Measurements from ENCODE around the gene HTD2. TPM values are rescaled to one million over a fixed set of nuclear protein-coding genes. Genes with fewer than 3 reads are reported as not detected.

HTD2 gene
- 7.7 to 9.4 TPM (median 8.3 TPM) in 3 replicates for total RNA-seq

DNA sequence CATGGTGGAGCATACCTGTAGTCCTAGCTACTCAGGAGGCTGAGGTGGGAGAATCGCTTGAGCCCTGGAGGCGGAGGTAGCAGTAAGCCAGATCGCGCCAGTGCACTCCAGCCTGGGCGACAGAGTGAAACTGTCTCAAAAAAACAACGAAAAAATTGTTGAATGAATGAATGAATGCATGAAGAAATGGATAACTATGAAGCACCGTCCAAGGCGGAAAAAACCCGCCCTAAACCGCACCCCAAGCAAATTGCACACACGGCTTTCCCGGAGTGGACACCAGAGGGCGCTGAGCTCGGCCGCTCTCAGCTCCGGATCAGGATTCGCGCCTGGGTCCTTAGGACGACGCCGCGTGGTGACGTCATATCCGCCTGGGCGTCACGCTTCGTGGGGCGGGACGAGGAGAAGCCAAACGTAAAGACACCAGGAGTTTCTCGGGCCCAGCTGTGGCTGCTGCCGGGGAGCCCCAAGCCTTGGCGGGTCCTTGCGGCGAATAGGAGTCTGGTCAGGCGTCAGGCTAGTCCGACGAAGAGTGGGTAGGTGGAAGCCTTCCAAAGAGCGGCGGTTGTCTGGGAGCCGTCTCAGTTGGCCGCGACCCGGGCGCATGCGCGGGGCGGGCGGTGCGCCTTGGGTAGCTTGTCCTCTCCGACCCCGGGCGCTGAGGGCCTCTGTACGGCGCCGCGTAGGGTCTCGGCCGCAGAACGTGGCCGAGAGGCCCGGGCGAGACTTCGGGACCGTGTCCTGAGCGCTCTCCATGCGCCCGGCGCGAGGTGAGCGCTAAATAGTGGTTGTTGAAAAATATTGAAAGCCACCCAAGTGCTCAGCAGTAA, at the start of gene HTD2, which contains the start of gene RPP14:
TSS of gene HTD2 (plus strand) at position 639 of the 830 bp plus-strand sequence. CDS start 11,094 bp downstream, outside the sequence.
TSS of gene RPP14 (plus strand) at position 364 of the 830 bp plus-strand sequence. CDS start 4,085 bp downstream, outside the sequence.
- peaks cover 7% of the 10 kb centered on the region for H3K36me3 Mint-ChIP-seq
- peak; percentile 95 to 98 for DNase-seq (ENCODE audit: low spot score in 2 of 2, unreplicated experiment in 2 of 2)
- H3K27me3 Mint-ChIP-seq (ENCODE audit: low read depth) = peaks cover 20% of the 10 kb centered on the region
- peak within 1 kb of the TSS; percentile 100 for H3K27ac Mint-ChIP-seq
- H3K4me1 Mint-ChIP-seq = peaks cover 26% of the 10 kb centered on the region
- no peaks in the 10 kb centered on the region for H3K9me3 Mint-ChIP-seq
- TF ChIP-seq, protein P1, sequence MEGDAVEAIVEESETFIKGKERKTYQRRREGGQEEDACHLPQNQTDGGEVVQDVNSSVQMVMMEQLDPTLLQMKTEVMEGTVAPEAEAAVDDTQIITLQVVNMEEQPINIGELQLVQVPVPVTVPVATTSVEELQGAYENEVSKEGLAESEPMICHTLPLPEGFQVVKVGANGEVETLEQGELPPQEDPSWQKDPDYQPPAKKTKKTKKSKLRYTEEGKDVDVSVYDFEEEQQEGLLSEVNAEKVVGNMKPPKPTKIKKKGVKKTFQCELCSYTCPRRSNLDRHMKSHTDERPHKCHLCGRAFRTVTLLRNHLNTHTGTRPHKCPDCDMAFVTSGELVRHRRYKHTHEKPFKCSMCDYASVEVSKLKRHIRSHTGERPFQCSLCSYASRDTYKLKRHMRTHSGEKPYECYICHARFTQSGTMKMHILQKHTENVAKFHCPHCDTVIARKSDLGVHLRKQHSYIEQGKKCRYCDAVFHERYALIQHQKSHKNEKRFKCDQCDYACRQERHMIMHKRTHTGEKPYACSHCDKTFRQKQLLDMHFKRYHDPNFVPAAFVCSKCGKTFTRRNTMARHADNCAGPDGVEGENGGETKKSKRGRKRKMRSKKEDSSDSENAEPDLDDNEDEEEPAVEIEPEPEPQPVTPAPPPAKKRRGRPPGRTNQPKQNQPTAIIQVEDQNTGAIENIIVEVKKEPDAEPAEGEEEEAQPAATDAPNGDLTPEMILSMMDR (IDR thresholded peaks at IDR 0.05; ENCODE audit: unreplicated experiment) = peak; percentile 94
- peak within 1 kb of the TSS; percentile 89 for H3K4me3 Mint-ChIP-seq

DNA sequence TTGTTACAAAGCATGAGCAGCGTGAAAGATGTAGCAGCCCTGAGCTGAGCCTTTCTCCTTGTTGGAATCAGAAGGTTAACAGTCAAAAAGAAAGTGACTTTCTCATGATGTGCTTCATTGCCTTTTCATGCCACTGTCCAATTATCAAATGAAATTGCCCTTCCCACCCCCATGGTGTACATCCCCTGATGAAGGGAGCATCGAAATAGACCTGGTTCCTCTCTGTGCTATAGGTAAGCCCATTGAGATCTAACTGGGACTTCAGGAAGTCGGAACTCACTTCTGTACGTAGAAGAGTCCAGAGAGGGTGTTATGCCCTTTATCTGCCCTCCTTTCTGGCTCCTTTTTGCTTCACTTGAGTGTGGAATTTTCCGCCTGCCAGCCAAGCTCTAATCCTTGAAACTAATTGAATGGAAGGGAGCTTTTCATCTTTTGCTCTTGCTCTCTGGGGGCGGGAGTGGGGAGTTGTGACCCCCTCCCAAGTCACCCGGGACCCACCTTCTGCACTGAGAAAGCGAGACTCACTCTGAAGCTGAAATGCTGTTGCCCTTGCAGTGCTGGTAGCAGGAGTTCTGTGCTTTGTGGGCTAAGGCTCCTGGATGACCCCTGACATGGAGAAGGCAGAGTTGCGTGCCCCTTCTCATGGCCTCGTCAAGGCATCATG, 47.8 kb upstream of the HTD2 start:
- Mint-ChIP-seq H3K4me1 (no peaks in the 10 kb centered on the region), H3K27me3 (ENCODE audit: low read depth) (no peaks in the 10 kb centered on the region), H3K36me3 (peaks cover 2% of the 10 kb centered on the region), H3K4me3 (no peak overlapping the region), H3K27ac (no peak overlapping the region), H3K9me3 (no peaks in the 10 kb centered on the region)
- TF ChIP-seq, protein P1 (IDR thresholded peaks at IDR 0.05; ENCODE audit: unreplicated experiment) = no peak
- DNase-seq (ENCODE audit: low spot score in 2 of 2, unreplicated experiment in 2 of 2) = no peak

DNA sequence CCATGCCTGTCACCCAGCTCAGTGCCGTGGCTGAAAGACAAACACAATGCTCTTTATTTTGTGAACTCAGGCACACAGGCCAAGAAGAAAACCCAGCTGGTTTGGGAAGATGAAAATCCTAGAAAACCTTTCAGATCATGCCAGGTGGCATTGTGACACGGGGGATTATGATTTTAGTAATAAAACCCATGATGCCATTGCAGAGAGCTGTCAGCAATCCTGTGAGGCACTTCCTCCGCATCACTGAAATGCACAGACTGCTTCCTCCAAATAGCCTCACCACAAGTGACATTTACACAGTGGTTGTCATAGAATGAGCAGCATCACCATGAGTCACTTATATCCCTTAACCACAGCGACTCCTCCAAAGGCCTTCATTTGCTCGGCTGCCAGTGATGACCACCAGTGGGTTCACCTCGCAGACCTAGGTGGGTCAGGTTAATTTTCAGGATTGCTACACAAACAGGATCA, 46.0 kb upstream of the HTD2 start:
- H3K36me3 Mint-ChIP-seq = peaks cover 2% of the 10 kb centered on the region

DNA sequence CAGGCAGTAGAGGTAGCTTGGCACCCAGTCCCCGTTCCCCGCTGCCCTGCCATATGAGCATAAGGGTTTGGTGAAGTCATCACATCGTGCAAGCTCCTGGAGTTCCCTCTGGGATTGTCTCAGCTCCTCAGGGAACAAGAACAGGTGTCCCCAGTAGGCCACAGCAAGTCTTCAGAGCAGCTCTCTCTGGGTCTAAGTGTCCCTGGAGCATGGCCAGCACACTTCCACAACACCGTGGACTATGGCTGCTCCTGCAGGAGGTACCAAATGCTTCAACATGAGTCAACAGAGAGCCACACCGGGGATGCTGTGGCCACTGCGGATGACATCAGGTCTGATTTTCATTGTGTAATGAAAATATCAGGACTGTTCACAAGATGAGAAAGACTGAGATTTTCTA, 45.6 kb upstream of the HTD2 start:
- Mint-ChIP-seq H3K36me3 (peaks cover 2% of the 10 kb centered on the region), H3K9me3 (no peaks in the 10 kb centered on the region), H3K27ac (no peak overlapping the region), H3K4me3 (no peak overlapping the region), H3K4me1 (no peaks in the 10 kb centered on the region), H3K27me3 (ENCODE audit: low read depth) (no peaks in the 10 kb centered on the region)
- no peak for DNase-seq (ENCODE audit: low spot score in 2 of 2, unreplicated experiment in 2 of 2)
- TF ChIP-seq, protein P1 (IDR thresholded peaks at IDR 0.05; ENCODE audit: unreplicated experiment) = no peak

More for the DNA sequence above, 46.0 kb upstream of the HTD2 start:
- no peaks in the 10 kb centered on the region for H3K9me3 Mint-ChIP-seq
- no peak overlapping the region for H3K27ac Mint-ChIP-seq
- no peak for DNase-seq (ENCODE audit: low spot score in 2 of 2, unreplicated experiment in 2 of 2)
- TF ChIP-seq, protein P1 (IDR thresholded peaks at IDR 0.05; ENCODE audit: unreplicated experiment) = no peak
- H3K4me1 Mint-ChIP-seq = no peaks in the 10 kb centered on the region
- H3K4me3 Mint-ChIP-seq = no peak overlapping the region
- H3K27me3 Mint-ChIP-seq (ENCODE audit: low read depth) = no peaks in the 10 kb centered on the region

DNA sequence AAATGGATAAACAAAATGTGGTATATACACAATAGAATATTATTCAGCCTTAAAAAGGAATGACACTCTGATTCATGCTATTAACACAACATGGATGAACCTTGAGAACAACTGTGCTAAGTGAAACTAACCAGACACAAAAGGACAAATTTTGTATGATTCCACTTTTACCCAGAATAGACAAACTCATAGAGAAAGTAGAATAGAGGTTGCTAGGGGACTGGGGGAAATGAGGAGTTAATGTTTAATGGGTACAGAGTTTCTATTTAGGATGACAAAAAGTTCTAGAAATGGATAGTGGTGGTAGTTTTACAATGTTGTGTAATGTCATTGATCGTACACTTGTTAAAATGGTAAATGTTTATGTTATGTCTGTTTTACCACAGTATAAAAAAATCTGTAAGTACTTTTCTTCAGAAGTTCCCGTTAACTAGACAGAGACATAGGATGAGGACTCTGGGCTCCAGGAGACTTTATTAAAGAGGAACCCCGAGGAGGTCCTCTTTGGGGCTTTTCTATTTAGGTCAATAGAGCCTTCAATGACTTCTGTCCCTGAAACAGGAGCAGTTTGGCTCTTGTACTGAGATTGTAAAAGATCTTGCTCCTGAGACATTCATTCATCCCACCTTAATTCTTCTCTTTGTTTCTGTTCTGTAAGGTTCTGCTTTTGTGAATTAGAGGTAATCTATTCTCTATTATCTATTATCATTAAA, 44.2 kb upstream of the HTD2 start:
- H3K27me3 Mint-ChIP-seq (ENCODE audit: low read depth) = no peaks in the 10 kb centered on the region
- TF ChIP-seq, protein P1 (IDR thresholded peaks at IDR 0.05; ENCODE audit: unreplicated experiment) = no peak
- H3K4me3 Mint-ChIP-seq = no peak overlapping the region
- H3K9me3 Mint-ChIP-seq = no peaks in the 10 kb centered on the region
- H3K4me1 Mint-ChIP-seq = no peaks in the 10 kb centered on the region
- no peak overlapping the region for H3K27ac Mint-ChIP-seq
- H3K36me3 Mint-ChIP-seq = peaks cover 1% of the 10 kb centered on the region
- DNase-seq (ENCODE audit: low spot score in 2 of 2, unreplicated experiment in 2 of 2) = no peak
